ENCODE data around the gene PIK3AP1. TPM values are rescaled to one million over a fixed set of nuclear protein-coding genes. Genes with fewer than 3 reads are reported as not detected.

The PIK3AP1 gene
- total and polyA plus RNA-seq, 2 of the 8 experiments (the other 6 are each of a cell fraction or from before 2014, with no cell fraction given), result 1.9 to 4.5 TPM

GRCh38 chr10:96685306-96685705, 35.0 kb downstream of the PIK3AP1 start:
- Histone ChIP-seq H3K9ac (replicated peaks in 1 of 4; ENCODE audit: extremely low read depth in 1 of 4, low read depth in 3 of 4, low read length in 3 of 4) (no peak overlapping the region), H3K4ac (replicated peaks; ENCODE audit: insufficient read length, low read depth, low read length) (no peak overlapping the region), H3K23ac (ENCODE audit: insufficient read length) (no peak overlapping the region), H2BK20ac (ENCODE audit: low read length) (no peak overlapping the region), H3K36me3 (ENCODE audit: control insufficient read depth in 2 of 4, insufficient read depth in 4 of 4, low read length in 3 of 4) (no peaks in the 10 kb centered on the region), H3K27ac (ENCODE audit: low read depth, low read length) (no peak overlapping the region), H2BK15ac (ENCODE audit: low read length) (no peak overlapping the region), H4K20me1 (replicated peaks in 1 of 2; ENCODE audit: control insufficient read depth in 1 of 2, insufficient read depth in 2 of 2, low read length in 2 of 2) (no peaks in the 10 kb centered on the region), H3K4me3 (ENCODE audit: extremely low read depth in 1 of 4, insufficient read depth in 2 of 4, low read depth in 3 of 4, low read length in 4 of 4) (no peak overlapping the region), H3K27me3 (replicated peaks in 1 of 4; ENCODE audit: control insufficient read depth in 3 of 4, extremely low read depth in 1 of 4, insufficient read depth in 3 of 4, low read length in 3 of 4) (no peaks in the 10 kb centered on the region), H4K91ac (replicated peaks; ENCODE audit: insufficient read length, low read length) (no peak overlapping the region), H2AK5ac (ENCODE audit: low read depth, low read length) (no peak overlapping the region), H4K8ac (ENCODE audit: extremely low read depth, insufficient read depth, low read length) (no peak overlapping the region), H3K56ac (replicated peaks; ENCODE audit: insufficient read length, low read depth, low read length) (no peak overlapping the region), H3K79me1 (ENCODE audit: low read depth, low read length) (no peaks in the 10 kb centered on the region; the same call in 1 of the 2 replicates), H3K4me1 (replicated peaks in 1 of 4; ENCODE audit: control insufficient read depth in 3 of 4, insufficient read depth in 4 of 4, low read length in 3 of 4) (no peaks in the 10 kb centered on the region), H4K5ac (ENCODE audit: insufficient read length, low read depth, low read length) (no peak overlapping the region), H3K4me2 (ENCODE audit: insufficient read depth in 1 of 2, low read depth in 2 of 2, low read length in 2 of 2) (no peak overlapping the region), H3K18ac (ENCODE audit: extremely low read depth, low read length) (no peak overlapping the region), H2BK5ac (ENCODE audit: low read depth, low read length) (no peak overlapping the region), H2BK120ac (replicated peaks; ENCODE audit: low read depth, low read length) (no peak overlapping the region), H2BK12ac (ENCODE audit: low read depth, low read length) (no peak overlapping the region), H2AFZ (ENCODE audit: low read length) (no peak overlapping the region), H3K23me2 (ENCODE audit: low read depth, low read length) (no peaks in the 10 kb centered on the region), H3K79me2 (ENCODE audit: control insufficient read depth in 1 of 2, insufficient read depth in 2 of 2, low read length in 2 of 2) (no peaks in the 10 kb centered on the region), H3K9me3 (ENCODE audit: insufficient read depth in 2 of 2, low read depth in 1 of 2, low read length in 1 of 2) (no peaks in the 10 kb centered on the region), H3K14ac (ENCODE audit: insufficient read length) (no peak overlapping the region)
- WGBS, 2 experiments (ENCODE audit: extremely low coverage in 1 of 2, insufficient coverage in 1 of 2, insufficient read length in 1 of 2, insufficient replicate concordance in 2 of 2, low coverage in 1 of 2, low lambda C conversion rate in 2 of 2, missing lambda C conversion rate in 1 of 2), result 89% methylated on average over 3 of the region's 3 CpGs; no CpG with 5 or more reads in 1 of the 2 experiments
- ChIA-PET CTCF (ENCODE audit: partially characterized antibody) (interaction anchor here (1.4 to 1.6 kb wide), 2 partner anchors 12 to 13 kb away, joined by 3 read pairs; no protein-coding TSS in a partner anchor), POLR2A (ENCODE audit: partially characterized antibody) (no interaction called here)
- FAIRE-seq, result no peak
- no peak for DNase-seq (ENCODE audit: low read depth in 1 of 2, low spot score in 2 of 2)
- TF ChIP-seq SP4 (IDR thresholded peaks at IDR 0.05; ENCODE audit: low read length), result no peak
- no peak for TF ChIP-seq SRF (IDR thresholded peaks at IDR 0.05; ENCODE audit: low read depth, low read length)
- no peak for TF ChIP-seq SP1 (IDR thresholded peaks at IDR 0.05; ENCODE audit: low read depth, low read length)
- TF ChIP-seq, protein P1, sequence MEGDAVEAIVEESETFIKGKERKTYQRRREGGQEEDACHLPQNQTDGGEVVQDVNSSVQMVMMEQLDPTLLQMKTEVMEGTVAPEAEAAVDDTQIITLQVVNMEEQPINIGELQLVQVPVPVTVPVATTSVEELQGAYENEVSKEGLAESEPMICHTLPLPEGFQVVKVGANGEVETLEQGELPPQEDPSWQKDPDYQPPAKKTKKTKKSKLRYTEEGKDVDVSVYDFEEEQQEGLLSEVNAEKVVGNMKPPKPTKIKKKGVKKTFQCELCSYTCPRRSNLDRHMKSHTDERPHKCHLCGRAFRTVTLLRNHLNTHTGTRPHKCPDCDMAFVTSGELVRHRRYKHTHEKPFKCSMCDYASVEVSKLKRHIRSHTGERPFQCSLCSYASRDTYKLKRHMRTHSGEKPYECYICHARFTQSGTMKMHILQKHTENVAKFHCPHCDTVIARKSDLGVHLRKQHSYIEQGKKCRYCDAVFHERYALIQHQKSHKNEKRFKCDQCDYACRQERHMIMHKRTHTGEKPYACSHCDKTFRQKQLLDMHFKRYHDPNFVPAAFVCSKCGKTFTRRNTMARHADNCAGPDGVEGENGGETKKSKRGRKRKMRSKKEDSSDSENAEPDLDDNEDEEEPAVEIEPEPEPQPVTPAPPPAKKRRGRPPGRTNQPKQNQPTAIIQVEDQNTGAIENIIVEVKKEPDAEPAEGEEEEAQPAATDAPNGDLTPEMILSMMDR (IDR thresholded peaks at IDR 0.05; ENCODE audit: control extremely low read depth in 1 of 3, insufficient read depth in 1 of 3, low read depth in 1 of 3, low read length in 3 of 3), result no peak
- no peak for TF ChIP-seq PHF8 (conservative IDR thresholded peaks at IDR 0.05; ENCODE audit: low read depth, low read length)

All from H1 (cell line).